ENCODE measurements around the gene SERTAD1.
"Not testable (repeated sequence)": the region's sequence is repeated elsewhere in the genome, so short reads cannot be mapped to it uniquely, and the experiment has no call there.

- not testable (repeated sequence) for TF ChIP-seq POLR2AphosphoS5 (IDR thresholded peaks at IDR 0.05; ENCODE audit: insufficient read depth in 1 of 2, low read depth in 1 of 2); CTCF (IDR thresholded peaks at IDR 0.05)
Measured at GRCh38 chr19:40463587-40464037, 37.8 kb upstream of the SERTAD1 start.

All from vagina (tissue), 2 donors.